Spinal cord (tissue), 10 donors: ENCODE results near the gene SMARCD1. TPM values are rescaled to one million over a fixed set of nuclear protein-coding genes. Genes with fewer than 3 reads are reported as not detected.
"Not testable (repeated sequence)": the region's sequence is repeated elsewhere in the genome, so short reads cannot be mapped to it uniquely, and the experiment has no call there.

ENCODE experiments used
- DNase-seq, 6 donors: peaks; one replicate each; pipeline versions ENCODE4 v3.0.0 to v3.0.0-alpha.2; 2013 to 2015; ENCODE audit warnings: low spot score in 6 of 6, low read depth in 4 of 6
- H3K27ac ChIP-seq: one replicate; pipeline ENCODE4 v1.5.1; 2013; ENCODE audit warnings: low read depth, low read length, control low read depth
- H3K27me3 ChIP-seq: one replicate; pipeline ENCODE4 v1.6.1; 2013; ENCODE audit warnings: low read length; ENCODE audit not compliant: control insufficient read depth, insufficient read depth
- H3K36me3 ChIP-seq: one replicate; pipeline ENCODE4 v1.6.1; 2013; ENCODE audit warnings: low read length; ENCODE audit not compliant: control insufficient read depth, insufficient read depth
- H3K4me1 ChIP-seq: one replicate; pipeline ENCODE4 v1.6.1; 2013; ENCODE audit warnings: low read length; ENCODE audit not compliant: control insufficient read depth, insufficient read depth
- H3K4me3 ChIP-seq: one replicate; pipeline ENCODE4 v1.5.1; 2013; ENCODE audit warnings: low read depth, low read length, control low read depth
- H3K9me3 ChIP-seq: one replicate; pipeline ENCODE4 v1.6.1; 2013; ENCODE audit warnings: low read length; ENCODE audit not compliant: control insufficient read depth, insufficient read depth
- WGBS: methylation state at CpG from one replicate; pipeline ENCODE4 v1.1.5; 2013; ENCODE audit warnings: missing lambda C conversion rate; ENCODE audit not compliant: insufficient coverage; 5-methylcytosine and 5-hydroxymethylcytosine counted together
- polyA plus RNA-seq, 2 donors: library from polyadenylated mRNA; unstranded; fragments of 120-200 nt; gene quantifications; one replicate each; pipeline ENCODE4 v1.2.1, GENCODE V29; 2013; ENCODE audit not compliant: insufficient read length in 2 of 2
- total RNA-seq, 2 donors: library from RNA; depleted of rRNA in 1 of 2; stranded (reverse); fragments of 120-200 nt in 1 of 2; fragments of >200 nt in 1 of 2; gene quantifications; one replicate each; pipeline versions ENCODE4 v1.2.3 to v1.2.4, GENCODE V29; 2013 to 2014
- donor health status: healthy.

SMARCD1 gene
- total and polyA plus RNA-seq, 4 donors, result 34.7 to 133 (median 89.4) TPM

GRCh38 chr12:50145439-50145838, 60.3 kb downstream of the SMARCD1 start:
- Histone ChIP-seq H3K36me3 (peaks cover 12% of the 10 kb centered on the region), H3K27ac (no peak overlapping the region), H3K9me3 (no peaks in the 10 kb centered on the region), H3K4me3 (no peak overlapping the region), H3K4me1 (no peaks in the 10 kb centered on the region), H3K27me3 (no peaks in the 10 kb centered on the region)
- no CpG with 5 or more reads among the region's 2 CpGs for WGBS
- no peak for DNase-seq

DNA sequence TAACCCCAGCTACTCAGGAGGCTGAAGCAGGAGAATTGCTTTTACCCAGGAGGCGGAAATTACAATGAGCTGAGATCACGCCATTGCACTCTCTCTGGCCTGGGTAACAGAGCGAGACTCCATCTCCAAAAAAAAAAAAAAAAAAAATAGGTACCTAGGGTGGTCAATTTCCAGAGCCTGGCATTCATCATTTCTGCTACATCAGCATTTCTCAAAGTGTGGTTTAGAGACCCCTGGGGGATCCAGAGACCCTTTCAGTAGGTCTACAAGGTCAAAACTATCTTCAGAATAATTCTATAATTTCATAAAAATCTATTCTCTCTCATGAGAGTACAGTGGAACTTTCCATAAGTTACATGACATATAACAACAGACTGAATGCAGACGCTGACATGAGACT, 62.1 kb downstream of the SMARCD1 start:
- Histone ChIP-seq H3K27ac (no peak overlapping the region), H3K36me3 (peaks cover 6% of the 10 kb centered on the region), H3K4me3 (no peak overlapping the region), H3K4me1 (no peaks in the 10 kb centered on the region), H3K9me3 (no peaks in the 10 kb centered on the region), H3K27me3 (no peaks in the 10 kb centered on the region)
- WGBS, result no CpG with 5 or more reads among the region's 4 CpGs
- no peak for DNase-seq

- H3K9me3 ChIP-seq, H3K4me3 ChIP-seq: not testable (repeated sequence)
- 97% methylated on average over 5 of the region's 6 CpGs for WGBS
These were observed 62.9 kb downstream of the SMARCD1 start for GRCh38 chr12:50148011-50148410.

GRCh38 chr12:50149311-50149710, 64.2 kb downstream of the SMARCD1 start:
- DNase-seq, result no peak
- H3K4me3 ChIP-seq, result no peak overlapping the region
- no peaks in the 10 kb centered on the region for H3K27me3 ChIP-seq
- no peaks in the 10 kb centered on the region for H3K4me1 ChIP-seq
- H3K27ac ChIP-seq, result no peak overlapping the region
- no CpG with 5 or more reads among the region's 3 CpGs for WGBS
- no peaks in the 10 kb centered on the region for H3K36me3 ChIP-seq
- H3K9me3 ChIP-seq, result no peaks in the 10 kb centered on the region

More at GRCh38 chr12:50148011-50148410, 62.9 kb downstream of the SMARCD1 start:
- H3K36me3 ChIP-seq, H3K27me3 ChIP-seq, H3K27ac ChIP-seq, DNase-seq, H3K4me1 ChIP-seq: not testable (repeated sequence)

Other genes with a start within 250 kb of the SMARCD1 start
- 1 to 10 TPM; 3.9 to 6.7 TPM for gene BCDIN3D, start 242.2 kb upstream of the SMARCD1 start, total RNA-seq
- 1 to 10 TPM; 6.7 to 6.8 TPM for gene BCDIN3D, start 242.2 kb upstream of the SMARCD1 start, polyA plus RNA-seq
- 10 to 100 TPM; 18.1 to 72.6 TPM for gene FAIM2, start 181.4 kb upstream of the SMARCD1 start, total RNA-seq
- 100 to 1,000 TPM; 188 to 203 TPM for gene FAIM2, start 181.4 kb upstream of the SMARCD1 start, polyA plus RNA-seq
- not detected for gene AQP2, start 134.6 kb upstream of the SMARCD1 start, total RNA-seq
- gene AQP2, start 134.6 kb upstream of the SMARCD1 start, polyA plus RNA-seq, result under 1 TPM; 0.44 to 0.47 TPM
- gene AQP5, start 123.5 kb upstream of the SMARCD1 start, total RNA-seq, result under 1 TPM; 0.20 to 0.99 TPM
- 1 to 10 TPM; 1.8 to 2.4 TPM for gene AQP5, start 123.5 kb upstream of the SMARCD1 start, polyA plus RNA-seq
- gene AQP6, start 112.4 kb upstream of the SMARCD1 start, total RNA-seq, result 1 to 10 TPM; 2.1 to 2.3 TPM
- 1 to 10 TPM; 7.3 to 9.2 TPM for gene AQP6, start 112.4 kb upstream of the SMARCD1 start, polyA plus RNA-seq
- gene RACGAP1, start 59.8 kb upstream of the SMARCD1 start, total RNA-seq, result 10 to 100 TPM; 32.1 to 38.4 TPM
- gene RACGAP1, start 59.8 kb upstream of the SMARCD1 start, polyA plus RNA-seq, result 10 to 100 TPM; 42.7 to 46.2 TPM
- gene ASIC1, start 27.7 kb upstream of the SMARCD1 start, total RNA-seq, result 10 to 100 TPM; 14.3 to 25.1 TPM
- gene ASIC1, start 27.7 kb upstream of the SMARCD1 start, polyA plus RNA-seq, result 100 to 1,000 TPM; 134 to 148 TPM
- 10 to 100 TPM; 14.8 to 19.5 TPM for gene GPD1, start 18.7 kb downstream of the SMARCD1 start, total RNA-seq
- gene GPD1, start 18.7 kb downstream of the SMARCD1 start, polyA plus RNA-seq, result 10 to 100 TPM; 39.1 to 52.6 TPM
- gene COX14, start 26.9 kb downstream of the SMARCD1 start, total RNA-seq, result 10 to 100 TPM; 23.8 to 74.8 TPM
- gene COX14, start 26.9 kb downstream of the SMARCD1 start, polyA plus RNA-seq, result 10 to 100 TPM; 48.4 to 49.0 TPM
- gene CERS5, start 82.0 kb downstream of the SMARCD1 start, total RNA-seq, result 10 to 100 TPM; 74.9 to 79.5 TPM
- gene CERS5, start 82.0 kb downstream of the SMARCD1 start, polyA plus RNA-seq, result 100 to 1,000 TPM; 108 to 122 TPM
- 10 to 100 TPM; 51.9 to 77.7 TPM for gene LIMA1, start 198.2 kb downstream of the SMARCD1 start, total RNA-seq
- gene LIMA1, start 198.2 kb downstream of the SMARCD1 start, polyA plus RNA-seq, result 10 to 100 TPM; 49.3 to 60.2 TPM